ENCODE measurements around the gene DCST2.

Gene DCST2

GRCh38 chr1:154973344-154974101 lies 60.1 kb downstream of the DCST2 start:
- peak; percentile 82 for TF ChIP-seq GATA2 (IDR thresholded peaks at IDR 0.05; ENCODE audit: low read depth, low read length)
- no peak for TF ChIP-seq GATA3 (IDR thresholded peaks at IDR 0.05; ENCODE audit: low read depth, low read length)

GRCh38 chr1:154972517-154973343 lies 60.9 kb downstream of the DCST2 start:
- no peak for TF ChIP-seq GATA3 (IDR thresholded peaks at IDR 0.05; ENCODE audit: low read depth, low read length)
- TF ChIP-seq GATA2 (IDR thresholded peaks at IDR 0.05; ENCODE audit: low read depth, low read length): no peak

GRCh38 chr1:154972213-154972516 lies 61.4 kb downstream of the DCST2 start:
- TF ChIP-seq GATA2 (IDR thresholded peaks at IDR 0.05; ENCODE audit: low read depth, low read length) (no peak), GATA3 (IDR thresholded peaks at IDR 0.05; ENCODE audit: low read depth, low read length) (no peak)

DNA sequence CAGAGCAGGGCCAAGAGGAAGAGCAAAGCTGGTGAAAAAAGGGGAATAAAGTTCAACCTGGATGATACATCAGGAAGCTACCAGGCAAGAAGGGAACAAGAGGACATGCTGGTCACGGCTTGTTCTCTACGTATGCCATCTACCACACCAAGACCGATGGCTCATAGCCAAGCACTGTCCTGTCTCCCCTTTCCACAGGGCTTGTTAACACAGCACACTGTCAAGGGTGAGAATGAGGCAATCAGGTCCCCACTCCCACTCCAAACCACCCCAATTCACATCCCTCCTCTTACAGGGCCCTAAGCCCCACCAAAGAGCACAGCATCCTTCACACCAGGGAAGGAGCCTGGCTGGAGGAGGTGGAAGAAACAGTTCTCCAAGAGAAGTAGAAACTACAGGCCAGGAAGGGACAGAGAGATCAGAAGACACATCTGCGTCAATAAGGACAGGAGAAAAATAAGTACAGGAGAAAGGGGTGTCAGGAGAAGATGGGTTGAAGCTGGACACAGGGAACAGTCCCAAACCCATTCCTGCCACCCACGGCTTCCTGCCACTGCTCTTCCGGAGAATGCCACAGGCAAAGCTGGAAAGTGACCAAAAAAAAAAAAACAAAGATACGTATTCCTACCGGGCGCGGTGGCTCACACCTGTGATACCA lies 62.1 kb downstream of the DCST2 start:
- TF ChIP-seq GATA3 (IDR thresholded peaks at IDR 0.05; ENCODE audit: low read depth, low read length) (no peak), GATA2 (IDR thresholded peaks at IDR 0.05; ENCODE audit: low read depth, low read length) (no peak)

- TF ChIP-seq GATA3 (IDR thresholded peaks at IDR 0.05; ENCODE audit: low read depth, low read length) (no peak), GATA2 (IDR thresholded peaks at IDR 0.05; ENCODE audit: low read depth, low read length) (no peak)
Observed at GRCh38 chr1:154970631-154971340, 62.8 kb downstream of the DCST2 start, which contains the start of gene SHC1. SHC1 (minus strand) TSS chr1:154970747; CDS start chr1:154970526, 221 bp downstream.

DNA sequence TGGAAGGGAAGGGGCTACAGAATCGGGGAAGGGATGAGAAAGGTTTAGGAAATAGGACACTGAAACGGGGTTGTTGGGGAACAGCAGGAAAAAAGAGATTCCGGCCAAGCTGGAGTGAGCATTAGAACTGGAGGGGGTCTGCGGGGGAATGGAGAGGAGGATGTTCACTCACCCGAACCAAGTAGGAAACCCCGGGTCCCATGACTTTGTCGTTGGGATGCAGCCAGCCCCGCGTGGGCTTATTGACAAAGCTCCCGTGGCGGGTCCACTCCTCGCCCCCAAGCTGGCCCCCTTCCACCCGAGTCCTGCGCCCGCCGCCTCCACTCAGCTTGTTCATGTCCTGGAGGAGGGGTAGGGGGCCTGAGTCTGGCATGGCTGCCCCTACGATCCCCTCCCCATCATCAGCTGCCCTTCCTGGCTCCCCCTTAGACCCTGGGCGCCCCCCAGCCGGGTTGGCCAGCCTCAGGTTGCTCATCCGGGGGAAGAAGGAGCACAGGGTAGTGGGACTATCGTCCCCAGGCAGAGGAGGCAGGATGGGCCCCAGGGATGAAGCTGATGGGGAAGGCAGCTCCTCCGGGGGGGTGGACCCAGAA lies 63.6 kb downstream of the DCST2 start:
- TF ChIP-seq GATA3 (IDR thresholded peaks at IDR 0.05; ENCODE audit: low read depth, low read length): no peak
- no peak for TF ChIP-seq GATA2 (IDR thresholded peaks at IDR 0.05; ENCODE audit: low read depth, low read length)

DNA sequence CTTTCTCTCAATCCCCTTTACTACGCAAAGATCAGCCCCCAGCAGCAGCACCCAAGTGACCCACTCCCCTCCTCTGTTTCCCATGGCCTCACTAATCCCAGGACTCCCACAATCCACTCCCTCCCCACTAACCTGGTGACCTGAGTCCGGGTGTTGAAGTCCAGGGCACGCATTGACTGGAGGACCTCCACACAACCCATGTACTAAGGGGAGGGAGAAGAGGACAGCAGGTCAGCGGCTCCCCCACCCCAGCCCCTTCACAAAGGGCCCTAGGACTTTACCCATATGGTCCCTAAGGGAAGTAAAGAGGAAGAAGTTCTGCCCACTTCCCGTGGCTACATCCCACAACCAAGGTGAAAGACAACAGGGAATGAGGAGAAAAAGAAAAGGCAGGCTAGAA lies 64.3 kb downstream of the DCST2 start:
- TF ChIP-seq GATA2 (IDR thresholded peaks at IDR 0.05; ENCODE audit: low read depth, low read length) (no peak), GATA3 (IDR thresholded peaks at IDR 0.05; ENCODE audit: low read depth, low read length) (no peak)

DNA sequence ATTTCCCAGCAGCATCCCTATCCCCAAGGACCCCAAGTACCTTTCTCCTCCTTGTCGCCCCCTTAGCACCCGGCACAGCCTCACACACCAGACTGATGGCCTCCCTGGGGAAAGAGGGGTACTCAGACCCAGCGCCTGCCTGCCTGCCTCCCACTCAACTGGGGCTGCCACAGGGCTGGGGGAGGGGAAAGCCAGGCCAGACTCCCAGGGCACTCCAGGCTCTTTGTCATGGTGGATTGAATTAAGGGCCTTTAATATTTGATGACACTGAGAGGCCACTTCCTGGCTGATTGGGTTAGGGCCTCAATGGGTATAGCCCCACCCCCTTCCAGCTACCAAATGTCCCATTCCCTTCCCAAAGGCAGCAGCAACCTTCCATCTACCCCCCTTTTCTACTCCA lies 64.8 kb downstream of the DCST2 start:
- TF ChIP-seq GATA2 (IDR thresholded peaks at IDR 0.05; ENCODE audit: low read depth, low read length): no peak
- no peak for TF ChIP-seq GATA3 (IDR thresholded peaks at IDR 0.05; ENCODE audit: low read depth, low read length)

Measured in SH-SY5Y (cell line).